ENCODE measurements around the gene LRBA. TPM values are rescaled to one million over a fixed set of nuclear protein-coding genes. Genes with fewer than 3 reads are reported as not detected.
A peak's percentile ranks its signal among the peaks of the same experiment; 100 is the strongest.

LRBA gene
- total and polyA plus RNA-seq, 2 of the 4 experiments (the other 2 are of a cell fraction) = 10.2 to 51.6 TPM

- H3K4me3 ChIP-seq (ENCODE audit: insufficient read depth, low read depth, low read length) = no peak overlapping the region
- no peaks in the 10 kb centered on the region for H3K4me1 ChIP-seq (ENCODE audit: control insufficient read depth, insufficient read depth, low read length)
- H2AFZ ChIP-seq (replicated peaks; ENCODE audit: low read length, poor library complexity) = no peak overlapping the region
- no peak overlapping the region for H4K8ac ChIP-seq (ENCODE audit: low read depth in 2 of 2, low read length in 2 of 2)
- ATAC-seq (ENCODE audit: low read depth) = peak; percentile 21
- dilution Hi-C loops (cut with HindIII; ENCODE audit: low sequenced_read_pairs, unreplicated experiment) = no loop called here
- H4K5ac ChIP-seq (ENCODE audit: low read depth, low read length) = no peak overlapping the region
- no peaks in the 10 kb centered on the region for H4K20me1 ChIP-seq (ENCODE audit: insufficient read depth, low read length)
- BruUV-seq (replicated peaks) = no TSS peak
- no peak overlapping the region for H3K56ac ChIP-seq (ENCODE audit: extremely low read depth, insufficient read depth, low read length)
- DNase-seq = peak; percentile 42
- POLR2A ChIA-PET (ENCODE audit: unreplicated experiment) = no interaction called here
- no CpG with 5 or more reads among the region's 1 CpG for WGBS, 2 experiments (ENCODE audit: extremely low coverage in 2 of 2, insufficient read length in 1 of 2)
- no peak overlapping the region for H2BK120ac ChIP-seq (ENCODE audit: low read depth, low read length)
- TF ChIP-seq MAZ (IDR thresholded peaks at IDR 0.05; ENCODE audit: borderline replicate concordance, low read depth, low read length) (no peak), NFE2L2 (IDR thresholded peaks at IDR 0.05; ENCODE audit: low read depth, low read length) (no peak), ELK1 (IDR thresholded peaks at IDR 0.05; ENCODE audit: borderline replicate concordance, low read depth, low read length) (no peak), MXI1 (IDR thresholded peaks at IDR 0.05; ENCODE audit: borderline replicate concordance, low read depth, low read length) (no peak), RFX5 (IDR thresholded peaks at IDR 0.05; ENCODE audit: low read depth, low read length) (no peak), CHD1 (IDR thresholded peaks at IDR 0.05; ENCODE audit: low read depth, low read length) (no peak), USF2 (IDR thresholded peaks at IDR 0.05; ENCODE audit: low read depth, low read length) (no peak), FOS (IDR thresholded peaks at IDR 0.05; ENCODE audit: low read depth, low read length) (no peak), CTCF (conservative IDR thresholded peaks at IDR 0.05; ENCODE audit: low read depth, low read length) (no peak), SMC3 (IDR thresholded peaks at IDR 0.05; ENCODE audit: low read depth, low read length) (no peak), POLR2A (IDR thresholded peaks at IDR 0.05; ENCODE audit: low read depth, low read length) (no peak), BHLHE40 (IDR thresholded peaks at IDR 0.05; ENCODE audit: low read depth, low read length) (no peak), RCOR1 (IDR thresholded peaks at IDR 0.05; ENCODE audit: insufficient replicate concordance, low read length) (no peak), RAD21 (IDR thresholded peaks at IDR 0.05; ENCODE audit: low read length) (no peak), CEBPB (IDR thresholded peaks at IDR 0.05; ENCODE audit: low read depth, low read length) (no peak), MAFK (IDR thresholded peaks at IDR 0.05; ENCODE audit: low read depth, low read length) (no peak)
- H2BK15ac ChIP-seq (ENCODE audit: low read depth, low read length) = no peak overlapping the region
- no peaks in the 10 kb centered on the region for H3K79me1 ChIP-seq (ENCODE audit: low read depth in 1 of 2, low read length in 2 of 2)
- H3K9ac ChIP-seq (ENCODE audit: low read depth, low read length) = no peak overlapping the region
- no peak overlapping the region for H4K91ac ChIP-seq (ENCODE audit: insufficient read depth, low read depth, low read length)
- no peak overlapping the region for H3K27ac ChIP-seq (ENCODE audit: insufficient read depth, low read length)
- H2AK5ac ChIP-seq (ENCODE audit: low read depth, low read length) = no peak overlapping the region
- no peak overlapping the region for H3K4me2 ChIP-seq (ENCODE audit: low read depth, low read length)
- no peaks in the 10 kb centered on the region for H3K36me3 ChIP-seq (ENCODE audit: control insufficient read depth, insufficient read depth, low read length)
- no peak overlapping the region for H3K4ac ChIP-seq (ENCODE audit: low read depth, low read length)
- H3K9me3 ChIP-seq (ENCODE audit: control insufficient read depth, insufficient read depth, low read length) = no peaks in the 10 kb centered on the region
- in situ Hi-C loops (cut with MboI; ENCODE audit: low sequenced_read_pairs) = no loop called here
- H3K9me1 ChIP-seq (ENCODE audit: insufficient read depth, low read length) = no peaks in the 10 kb centered on the region
- H2BK20ac ChIP-seq (ENCODE audit: low read depth, low read length) = no peak overlapping the region
- no peak overlapping the region for H2BK5ac ChIP-seq (ENCODE audit: low read depth, low read length, poor library complexity, severe bottlenecking)
- no peaks in the 10 kb centered on the region for H3K27me3 ChIP-seq (ENCODE audit: control insufficient read depth, insufficient read depth, low read length)
- CTCF ChIA-PET = interaction anchor here (0.6 kb wide), 1 partner anchor 68 kb away, joined by 4 read pairs; no protein-coding TSS in a partner anchor
- H3K14ac ChIP-seq (replicated peaks; ENCODE audit: low read depth, low read length) = no peak overlapping the region
- H2AK9ac ChIP-seq (replicated peaks; ENCODE audit: low read depth, low read length, poor library complexity) = no peak overlapping the region
- H3K18ac ChIP-seq (ENCODE audit: low read depth, low read length) = no peak overlapping the region
- no peak overlapping the region for H3K23ac ChIP-seq (ENCODE audit: low read depth, low read length)
- intact Hi-C loops (cut with micrococcal nuclease) = no loop called here
Observed at GRCh38 chr4:150415213-150415612, 599.9 kb downstream of the LRBA start.
